Sigmoid colon (tissue), 7 donors: ENCODE results near the gene TOX2. TPM values are rescaled to one million over a fixed set of nuclear protein-coding genes. Genes with fewer than 3 reads are reported as not detected.

Experiments used
- DNase-seq: peaks from one replicate; pipeline ENCODE4 v3.0.0-alpha.2; 2019
- H3K27ac ChIP-seq, 4 donors: fragments of 200-600 bp; sonication (generic); one replicate each; pipeline ENCODE4 v1.5.1; 2016 to 2019; ENCODE audit warnings: mild to moderate bottlenecking in 1 of 4
- H3K27me3 ChIP-seq, 3 donors: fragments of 200-600 bp; sonication (generic); one replicate each; pipeline ENCODE4 v1.5.1; 2019; ENCODE audit warnings: mild to moderate bottlenecking in 1 of 3
- H3K36me3 ChIP-seq, 4 donors: fragments of 200-600 bp; sonication (generic); one replicate each; pipeline ENCODE4 v1.5.1; 2016 to 2019
- H3K4me1 ChIP-seq, 4 donors: fragments of 200-600 bp; sonication (generic); one replicate each; pipeline ENCODE4 v1.5.1; 2017 to 2019
- H3K4me3 ChIP-seq, 4 donors: fragments of 200-600 bp; sonication (generic); one replicate each; pipeline ENCODE4 v1.5.1; 2017 to 2019; ENCODE audit warnings: mild to moderate bottlenecking in 2 of 4, moderate library complexity in 1 of 4
- H3K9me3 ChIP-seq, 4 donors: fragments of 200-600 bp in 3 of 4; sonication (generic) in 3 of 4; one replicate each; pipeline versions ENCODE4 v1.5.1 to v1.6.1; 2013 to 2019
- CTCF ChIP-seq, 4 experiments: fragments of 450-650 bp in 3 of 4; fragments of 200-600 bp in 1 of 4; IDR thresholded peaks; one replicate each; pipeline ENCODE4 v1.5.1; 2016 to 2019; ENCODE audit warnings: antibody characterized with exemption in 4 of 4, mild to moderate bottlenecking in 3 of 4, moderate library complexity in 2 of 4
- EP300 ChIP-seq, 4 donors: sonication (generic); formaldehyde crosslinking; IDR thresholded peaks; one replicate each; pipeline ENCODE4 v1.6.1; 2017; ENCODE audit warnings: antibody characterized with exemption in 4 of 4
- POLR2A ChIP-seq, 2 donors: fragments of 450-650 bp; IDR thresholded peaks; one replicate each; pipeline ENCODE4 v1.6.1; 2016; ENCODE audit warnings: antibody characterized with exemption in 2 of 2, mild to moderate bottlenecking in 2 of 2, moderate library complexity in 2 of 2
- POLR2AphosphoS5 ChIP-seq, 4 donors: sonication (generic); formaldehyde crosslinking; IDR thresholded peaks; one replicate each; pipeline ENCODE4 v1.6.1; 2017; ENCODE audit warnings: antibody characterized with exemption in 4 of 4
- WGBS, 2 donors: extraction: QIAGEN DNeasy Blood & Tissue Kit; methylation state at CpG; one replicate each; pipeline ENCODE4 v1.1.7; 2013; 5-methylcytosine and 5-hydroxymethylcytosine counted together
- intact Hi-C: fragments of 100-400 bp; cut with DNase I; formaldehyde crosslinking; loops from one replicate; pipeline ENCODE4 v1.15.1; 2023
- polyA plus RNA-seq, 3 donors: library from polyadenylated mRNA; stranded (reverse); fragments of 200-250 nt; gene quantifications; one replicate each; pipeline ENCODE4 v1.2.3, GENCODE V29; 2013
- total RNA-seq, 4 donors: library from RNA; depleted of rRNA; stranded (reverse); fragments of >200 nt; gene quantifications; one replicate each; pipeline ENCODE4 v1.1.0, GENCODE V29; 2016
- donor health status: healthy with polysubstance abuse.
- donor health status: Bipolar disorder and iron deficiency.
- donor health status: healthy.

Gene TOX2
- total and polyA plus RNA-seq, 7 donors = 0.27 to 8.1 (median 1.7) TPM

DNA sequence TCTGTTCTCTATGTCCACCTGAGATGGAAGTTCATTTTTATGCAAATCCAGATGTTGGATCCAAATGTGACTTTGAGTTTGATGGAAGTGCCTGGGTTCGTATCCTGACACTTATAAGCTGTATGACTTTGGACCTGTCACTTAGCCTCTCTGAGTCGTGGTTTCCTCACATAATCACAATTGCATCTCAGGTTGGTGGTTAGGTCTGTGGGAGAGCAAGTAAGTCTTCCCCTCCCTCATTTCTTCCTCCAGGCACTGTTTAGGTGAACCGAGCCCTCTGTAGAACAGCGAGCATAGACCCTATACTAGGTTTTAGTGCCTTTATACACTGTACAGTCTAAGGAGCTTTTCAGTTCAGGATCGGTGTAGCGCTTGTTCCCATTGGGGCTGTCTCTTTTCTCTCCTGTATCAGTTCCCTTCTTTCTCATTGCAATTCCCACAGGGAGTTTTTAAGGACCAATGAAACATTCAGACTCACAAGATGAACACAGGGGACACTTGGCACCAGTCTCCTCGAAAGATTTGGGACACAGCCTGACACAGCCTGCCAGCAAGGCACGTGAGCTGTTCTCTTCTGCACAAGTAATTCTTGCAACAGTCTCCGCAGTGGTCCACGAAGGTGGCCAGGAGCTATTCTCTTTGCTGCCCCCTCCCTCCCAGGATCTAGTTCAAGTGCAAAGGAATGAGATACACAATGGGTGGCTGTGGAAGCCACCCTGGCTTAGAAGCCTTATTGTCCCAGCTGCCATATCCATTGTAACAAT is 11.8 kb downstream of the TOX2 start:
- H3K27me3 ChIP-seq = peaks cover 0 to 5% (median 0%) of the 10 kb centered on the region in 3 donors
- H3K4me1 ChIP-seq = no peaks in the 10 kb centered on the region
- no peak for DNase-seq
- 74 to 80% methylated on average over 10 of the region's 10 CpGs for WGBS, 2 donors
- no peak overlapping the region for H3K4me3 ChIP-seq
- H3K9me3 ChIP-seq = no peaks in the 10 kb centered on the region
- no peaks in the 10 kb centered on the region for H3K36me3 ChIP-seq
- intact Hi-C loops = no loop called here
- H3K27ac ChIP-seq = no peak overlapping the region
- TF ChIP-seq EP300 (IDR thresholded peaks at IDR 0.05) (no peak), CTCF (IDR thresholded peaks at IDR 0.05) (no peak), POLR2A (IDR thresholded peaks at IDR 0.05) (no peak), POLR2AphosphoS5 (IDR thresholded peaks at IDR 0.05) (no peak)

DNA sequence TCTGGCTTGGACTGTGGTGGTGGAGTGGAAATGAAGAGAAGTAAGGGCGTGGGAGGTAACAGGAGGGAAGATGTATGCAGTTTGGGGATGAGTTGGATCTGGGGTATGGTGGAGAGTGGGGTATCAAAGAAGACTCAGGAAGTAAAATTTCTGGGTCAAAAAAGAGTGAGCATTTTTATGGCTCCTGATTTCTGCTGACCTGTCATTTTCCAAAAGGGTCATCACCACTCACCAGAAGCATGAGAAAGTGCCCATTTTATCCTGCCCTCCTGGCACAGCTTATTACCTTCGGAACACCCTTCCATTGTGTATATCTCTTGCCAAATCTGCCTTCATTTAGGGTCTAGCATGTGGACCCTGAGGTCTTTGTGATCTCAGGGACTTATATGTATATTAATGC is 17.3 kb downstream of the TOX2 start:
- H3K27ac ChIP-seq = no peak overlapping the region
- peaks cover 0 to 4% (median 0%) of the 10 kb centered on the region in 4 donors for H3K4me1 ChIP-seq
- 95 to 96% methylated on average over 2 of the region's 2 CpGs for WGBS, 2 donors
- H3K4me3 ChIP-seq = no peak overlapping the region
- peaks cover 0 to 5% (median 0%) of the 10 kb centered on the region in 3 donors for H3K27me3 ChIP-seq
- intact Hi-C loops = no loop called here
- DNase-seq = no peak
- H3K9me3 ChIP-seq = no peaks in the 10 kb centered on the region
- TF ChIP-seq EP300 (IDR thresholded peaks at IDR 0.05) = no peak
- TF ChIP-seq POLR2AphosphoS5 (IDR thresholded peaks at IDR 0.05) = no peak
- TF ChIP-seq POLR2A (IDR thresholded peaks at IDR 0.05) = no peak
- TF ChIP-seq CTCF (IDR thresholded peaks at IDR 0.05) = no peak
- no peaks in the 10 kb centered on the region for H3K36me3 ChIP-seq

- Histone ChIP-seq H3K36me3 (no peaks in the 10 kb centered on the region), H3K4me3 (no peak overlapping the region), H3K27ac (no peak overlapping the region), H3K9me3 (no peaks in the 10 kb centered on the region), H3K27me3 (peaks cover 0 to 5% (median 0%) of the 10 kb centered on the region in 3 donors), H3K4me1 (peaks cover 0 to 32% (median 15%) of the 10 kb centered on the region in 4 donors)
- WGBS, 2 donors = 94 to 95% methylated on average over 3 of the region's 3 CpGs
- no peak for DNase-seq
- TF ChIP-seq POLR2AphosphoS5 (IDR thresholded peaks at IDR 0.05) = no peak
- no peak for TF ChIP-seq CTCF (IDR thresholded peaks at IDR 0.05)
- no peak for TF ChIP-seq EP300 (IDR thresholded peaks at IDR 0.05)
- TF ChIP-seq POLR2A (IDR thresholded peaks at IDR 0.05) = no peak
- intact Hi-C loops = no loop called here
These were observed 20.2 kb downstream of the TOX2 start for GRCh38 chr20:43934833-43935232.

DNA sequence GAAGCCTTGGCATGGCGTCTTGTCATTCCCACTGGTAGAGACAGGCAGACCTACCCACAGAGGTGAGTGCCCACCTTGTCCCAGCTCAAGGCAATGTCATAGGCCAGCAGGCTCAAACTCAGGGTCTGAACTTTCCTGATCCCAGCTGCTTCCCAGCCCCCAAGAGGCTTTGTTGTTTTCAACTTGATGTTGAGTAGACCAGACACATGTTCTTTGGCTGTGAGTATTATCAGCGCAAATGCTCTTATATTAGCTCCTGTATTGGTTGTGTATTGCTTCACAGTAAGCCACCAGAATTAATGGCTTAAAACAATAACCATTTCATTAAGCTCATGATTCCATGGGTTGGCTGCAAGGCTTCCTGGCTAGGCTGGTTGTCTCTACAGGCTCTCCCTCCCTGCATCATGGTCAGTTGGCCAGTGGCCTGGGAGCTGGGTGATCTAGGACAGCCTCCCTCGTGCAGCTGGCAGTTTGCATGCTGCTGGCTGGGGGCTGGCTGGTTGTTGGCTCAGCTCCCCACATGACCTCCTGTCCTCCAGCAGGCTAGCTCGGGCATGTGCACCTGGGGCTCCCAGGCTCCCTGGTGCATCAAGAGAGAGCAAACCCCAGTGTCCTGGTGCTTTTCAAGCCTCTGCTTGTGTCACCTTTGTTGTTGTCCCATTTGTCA is 21.6 kb downstream of the TOX2 start:
- H3K4me3 ChIP-seq = no peak overlapping the region
- H3K36me3 ChIP-seq = no peaks in the 10 kb centered on the region
- H3K27me3 ChIP-seq = peaks cover 0 to 5% (median 0%) of the 10 kb centered on the region in 3 donors
- WGBS, 2 donors = 83 to 90% methylated on average over 4 of the region's 4 CpGs
- H3K9me3 ChIP-seq = no peaks in the 10 kb centered on the region
- intact Hi-C loops = no loop called here
- DNase-seq = no peak
- peaks cover 0 to 35% (median 18%) of the 10 kb centered on the region in 4 donors for H3K4me1 ChIP-seq
- no peak for TF ChIP-seq EP300 (IDR thresholded peaks at IDR 0.05)
- TF ChIP-seq POLR2AphosphoS5 (IDR thresholded peaks at IDR 0.05) = no peak
- TF ChIP-seq POLR2A (IDR thresholded peaks at IDR 0.05) = no peak
- no peak overlapping the region for H3K27ac ChIP-seq

GRCh38 chr20:43936805-43937204 is 22.2 kb downstream of the TOX2 start:
- no peaks in the 10 kb centered on the region for H3K36me3 ChIP-seq
- TF ChIP-seq POLR2A (IDR thresholded peaks at IDR 0.05) (no peak), EP300 (IDR thresholded peaks at IDR 0.05) (no peak), CTCF (IDR thresholded peaks at IDR 0.05) (no peak), POLR2AphosphoS5 (IDR thresholded peaks at IDR 0.05) (no peak)
- peaks cover 0 to 5% (median 0%) of the 10 kb centered on the region in 3 donors for H3K27me3 ChIP-seq
- H3K4me1 ChIP-seq = peaks cover 0 to 35% (median 18%) of the 10 kb centered on the region in 4 donors
- H3K4me3 ChIP-seq = no peak overlapping the region
- 86 to 89% methylated on average over 7 of the region's 7 CpGs for WGBS, 2 donors
- intact Hi-C loops = no loop called here
- H3K9me3 ChIP-seq = no peaks in the 10 kb centered on the region
- no peak overlapping the region for H3K27ac ChIP-seq
- no peak for DNase-seq
